Prostate gland (tissue), 2 donors: ENCODE results near the gene GPD1.

Experiments
- CTCF ChIP-seq, 4 experiments: fragments of 200-600 bp in 2 of 4; fragments of 450-650 bp in 2 of 4; sonication (generic) in 2 of 4; IDR thresholded peaks; 1 replicate in 3 of 4; 2 replicates in 1 of 4; pipeline ENCODE4 v1.5.1; 2016 to 2019; ENCODE audit warnings: antibody characterized with exemption in 4 of 4, mild to moderate bottlenecking in 2 of 4, moderate library complexity in 2 of 4
- POLR2A ChIP-seq: fragments of 450-650 bp; IDR thresholded peaks from one replicate; pipeline ENCODE4 v1.6.1; 2016; ENCODE audit warnings: antibody characterized with exemption, mild to moderate bottlenecking

DNA sequence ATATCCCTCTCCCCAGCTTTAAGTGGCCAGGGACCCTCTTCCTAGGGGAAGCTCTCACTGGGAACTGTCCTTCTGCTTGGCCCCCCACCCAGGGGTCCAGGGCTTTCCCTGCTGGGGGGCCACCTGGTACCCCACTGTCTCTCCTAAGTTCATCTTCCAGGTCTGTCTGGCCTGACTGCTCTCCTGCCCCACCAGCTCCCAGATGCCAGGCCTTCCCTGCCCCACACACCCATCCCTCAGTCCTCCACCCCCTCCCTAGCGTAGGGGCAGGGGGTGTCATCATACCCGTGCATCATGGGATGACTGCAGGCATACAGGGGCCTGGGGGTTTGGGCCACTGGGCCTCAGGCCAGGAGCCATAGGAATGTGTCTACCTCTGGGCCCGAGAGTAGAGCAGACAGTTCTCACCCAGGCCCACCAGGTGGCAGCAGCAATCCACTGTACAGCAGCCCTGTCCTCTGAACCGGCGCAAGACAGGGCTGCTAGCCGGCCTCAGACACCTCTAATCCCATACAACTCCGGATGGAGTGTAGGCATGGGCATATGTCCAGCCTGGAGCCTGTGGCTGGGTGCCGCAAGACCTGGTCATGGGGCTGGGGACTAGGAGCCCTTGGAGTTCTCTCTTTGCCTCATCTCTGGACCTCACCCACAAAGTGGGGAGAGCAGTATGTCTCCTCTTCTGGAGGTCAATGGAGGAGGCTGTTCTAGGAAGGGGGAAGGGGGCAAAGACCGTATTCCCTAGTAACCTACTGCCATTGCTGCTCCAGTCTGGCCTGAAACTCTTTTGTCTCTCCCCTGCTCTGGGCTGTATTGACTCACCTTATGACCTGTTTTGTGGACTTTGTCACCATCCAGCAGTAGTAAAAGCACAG lies 28.6 kb upstream of the GPD1 start:
- peak; percentile 66 to 96 (median 86) for TF ChIP-seq CTCF (IDR thresholded peaks at IDR 0.05)
- TF ChIP-seq POLR2A, result no peak
